ENCODE results near the gene SLC16A2.

DNA sequence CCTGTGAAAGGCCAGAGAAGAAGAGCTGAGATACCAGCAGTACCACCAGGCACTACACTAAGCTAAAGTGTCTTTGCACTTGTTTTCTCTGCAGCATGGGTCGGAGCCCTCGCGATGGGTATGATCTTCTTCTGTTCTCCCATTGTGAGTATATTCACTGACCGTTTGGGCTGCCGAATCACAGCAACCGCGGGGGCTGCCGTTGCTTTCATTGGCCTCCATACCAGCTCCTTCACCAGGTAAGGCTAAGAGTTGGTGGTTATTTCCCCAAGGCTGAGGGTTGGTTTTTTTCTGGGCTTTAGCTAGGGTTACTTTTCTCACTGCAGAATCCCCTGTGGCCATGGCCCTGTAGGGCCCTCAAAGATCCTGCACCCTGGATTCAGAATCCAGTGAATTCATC is 99.6 kb downstream of the SLC16A2 start:
- TF ChIP-seq, protein P1, sequence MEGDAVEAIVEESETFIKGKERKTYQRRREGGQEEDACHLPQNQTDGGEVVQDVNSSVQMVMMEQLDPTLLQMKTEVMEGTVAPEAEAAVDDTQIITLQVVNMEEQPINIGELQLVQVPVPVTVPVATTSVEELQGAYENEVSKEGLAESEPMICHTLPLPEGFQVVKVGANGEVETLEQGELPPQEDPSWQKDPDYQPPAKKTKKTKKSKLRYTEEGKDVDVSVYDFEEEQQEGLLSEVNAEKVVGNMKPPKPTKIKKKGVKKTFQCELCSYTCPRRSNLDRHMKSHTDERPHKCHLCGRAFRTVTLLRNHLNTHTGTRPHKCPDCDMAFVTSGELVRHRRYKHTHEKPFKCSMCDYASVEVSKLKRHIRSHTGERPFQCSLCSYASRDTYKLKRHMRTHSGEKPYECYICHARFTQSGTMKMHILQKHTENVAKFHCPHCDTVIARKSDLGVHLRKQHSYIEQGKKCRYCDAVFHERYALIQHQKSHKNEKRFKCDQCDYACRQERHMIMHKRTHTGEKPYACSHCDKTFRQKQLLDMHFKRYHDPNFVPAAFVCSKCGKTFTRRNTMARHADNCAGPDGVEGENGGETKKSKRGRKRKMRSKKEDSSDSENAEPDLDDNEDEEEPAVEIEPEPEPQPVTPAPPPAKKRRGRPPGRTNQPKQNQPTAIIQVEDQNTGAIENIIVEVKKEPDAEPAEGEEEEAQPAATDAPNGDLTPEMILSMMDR (IDR thresholded peaks at IDR 0.05; ENCODE audit: low read depth, low read length, poor library complexity, severe bottlenecking), result no peak
- no peak for TF ChIP-seq EZH2phosphoT487 (IDR thresholded peaks at IDR 0.05; ENCODE audit: borderline replicate concordance, low read length)
